Neural cell (in vitro differentiated cells): ENCODE data around the gene PPCDC. TPM values are rescaled to one million over a fixed set of nuclear protein-coding genes. Genes with fewer than 3 reads are reported as not detected.

Experiments used
- H2AFZ ChIP-seq: fragments of 200-600, 300-800 bp; sonication (generic), shearing (Covaris generic); 2 replicates; pipeline ENCODE4 v1.6.0; 2014; ENCODE audit warnings: low read depth, mild to moderate bottlenecking, antibody characterized with exemption, low read length, moderate library complexity
- H3F3A ChIP-seq: fragments of 200-600 bp; shearing (Covaris generic); 2 replicates; pipeline ENCODE4 v1.6.1; 2016; ENCODE audit warnings: mild to moderate bottlenecking, moderate library complexity, mixed read lengths, antibody characterized with exemption, low read length; ENCODE audit not compliant: insufficient read depth, poor library complexity, severe bottlenecking
- H3K27ac ChIP-seq: fragments of 200-600, 300-800 bp; sonication (generic), shearing (Covaris generic); 2 replicates; pipeline ENCODE4 v1.5.1; 2014; ENCODE audit warnings: mild to moderate bottlenecking, low read length, moderate library complexity
- H3K27me3 ChIP-seq: fragments of 300-800, 200-600 bp; sonication (generic), shearing (Covaris generic); 2 replicates; pipeline ENCODE4 v1.6.0; 2014; ENCODE audit warnings: mild to moderate bottlenecking, low read depth, low read length, moderate library complexity; ENCODE audit not compliant: insufficient read depth
- H3K36me3 ChIP-seq: fragments of 300-800, 200-600 bp; sonication (generic), shearing (Covaris generic); 2 replicates; pipeline ENCODE4 v1.5.1; 2014; ENCODE audit warnings: mild to moderate bottlenecking, antibody characterized with exemption, low read length, moderate library complexity; ENCODE audit not compliant: insufficient read depth
- H3K4me2 ChIP-seq: fragments of 300-800, 200-600 bp; sonication (generic), shearing (Covaris generic); 2 replicates; pipeline ENCODE4 v1.6.0; 2014; ENCODE audit warnings: mild to moderate bottlenecking, low read length
- H3K4me3 ChIP-seq: fragments of 300-800, 200-600 bp; sonication (generic), shearing (Covaris generic); 2 replicates; pipeline ENCODE4 v1.5.1; 2014; ENCODE audit warnings: mild to moderate bottlenecking, low read length, moderate library complexity
- H3K79me2 ChIP-seq: fragments of 200-600 bp; shearing (Covaris generic); replicated peaks from 2 replicates; pipeline ENCODE4 v1.6.0; 2014; ENCODE audit warnings: mild to moderate bottlenecking, low read length, moderate library complexity; ENCODE audit not compliant: insufficient read depth
- H3K9ac ChIP-seq: fragments of 300-800, 200-600 bp; sonication (generic), shearing (Covaris generic); 2 replicates; pipeline ENCODE4 v1.6.1; 2016; ENCODE audit warnings: mild to moderate bottlenecking, low read length, mixed read lengths
- H3K9me2 ChIP-seq: fragments of 200-600 bp; shearing (Covaris generic); 2 replicates; pipeline ENCODE4 v1.6.1; 2016; ENCODE audit warnings: mild to moderate bottlenecking, low read length, mixed read lengths; ENCODE audit not compliant: insufficient read depth
- H3K9me3 ChIP-seq: fragments of 200-600, 300-800 bp; sonication (generic), shearing (Covaris generic); 2 replicates; pipeline ENCODE4 v1.6.1; 2016; ENCODE audit warnings: mild to moderate bottlenecking, mixed run types, low read length, moderate library complexity, mixed read lengths
- H4K20me1 ChIP-seq: fragments of 200-600 bp; shearing (Covaris generic); 2 replicates; pipeline ENCODE4 v1.6.1; 2016; ENCODE audit warnings: mild to moderate bottlenecking, mixed run types; ENCODE audit not compliant: insufficient read depth
- CTCF ChIP-seq: fragments of 450-650 bp; IDR thresholded peaks from 2 replicates; pipeline ENCODE4 v1.5.1; 2014; ENCODE audit warnings: antibody characterized with exemption, mild to moderate bottlenecking, moderate library complexity; ENCODE audit not compliant: poor library complexity, severe bottlenecking
- EP300 ChIP-seq: fragments of 450-650 bp; conservative IDR thresholded peaks from 2 replicates; pipeline ENCODE4 v1.6.1; 2014; ENCODE audit warnings: antibody characterized with exemption, mild to moderate bottlenecking, moderate library complexity; ENCODE audit not compliant: poor library complexity, severe bottlenecking
- EZH2 ChIP-seq: fragments of 200-600, 300-800 bp; shearing (Covaris generic), sonication (generic); IDR thresholded peaks from 2 replicates; pipeline ENCODE4 v1.6.1; 2014; ENCODE audit warnings: antibody characterized with exemption, low read length, borderline replicate concordance, mild to moderate bottlenecking; ENCODE audit not compliant: insufficient read depth, poor library complexity, severe bottlenecking
- MXI1 ChIP-seq: fragments of 450-650 bp; conservative IDR thresholded peaks from 2 replicates; pipeline ENCODE4 v1.6.1; 2014; ENCODE audit warnings: antibody characterized with exemption, mild to moderate bottlenecking; ENCODE audit not compliant: poor library complexity, severe bottlenecking
- POLR2AphosphoS5 ChIP-seq: IDR thresholded peaks from 2 replicates; pipeline ENCODE4 v1.6.1; 2012
- RAD21 ChIP-seq: fragments of 450-650 bp; conservative IDR thresholded peaks from 2 replicates; pipeline ENCODE4 v1.6.1; 2014; ENCODE audit warnings: antibody characterized with exemption, mild to moderate bottlenecking, moderate library complexity
- REST ChIP-seq: IDR thresholded peaks from 2 replicates; pipeline ENCODE4 v1.6.1; 2012; ENCODE audit warnings: borderline replicate concordance
- SMC3 ChIP-seq: fragments of 450-650 bp; conservative IDR thresholded peaks from 2 replicates; pipeline ENCODE4 v1.6.1; 2014; ENCODE audit warnings: antibody characterized with exemption, mild to moderate bottlenecking, moderate library complexity; ENCODE audit not compliant: poor library complexity
- TAF1 ChIP-seq: IDR thresholded peaks from 2 replicates; pipeline ENCODE4 v1.6.1; 2012; ENCODE audit warnings: low read depth
- polyA plus RNA-seq: library from polyadenylated mRNA; depleted of rRNA; stranded (reverse); fragments of >200 nt; gene quantifications from 2 replicates; pipeline ENCODE4 v1.2.3, GENCODE V29; 2014

Gene PPCDC
- polyA plus RNA-seq, 1 donor from 2014 or later, result 13.6 TPM

- Histone ChIP-seq H4K20me1 (no peaks in the 10 kb centered on the region), H2AFZ (no peak overlapping the region), H3K4me3 (no peak overlapping the region), H3K36me3 (no peaks in the 10 kb centered on the region), H3K9me3 (no peaks in the 10 kb centered on the region), H3K27me3 (no peaks in the 10 kb centered on the region), H3K9ac (no peak overlapping the region), H3K27ac (no peak overlapping the region), H3F3A (no peaks in the 10 kb centered on the region), H3K4me2 (no peak overlapping the region), H3K9me2 (no peaks in the 10 kb centered on the region), H3K79me2 (no peaks in the 10 kb centered on the region)
- no peak for TF ChIP-seq RAD21
- TF ChIP-seq MXI1, result no peak
- no peak for TF ChIP-seq EP300
- TF ChIP-seq REST, result no peak
- TF ChIP-seq SMC3, result no peak
- no peak for TF ChIP-seq TAF1
- TF ChIP-seq POLR2AphosphoS5, result no peak
- no peak for TF ChIP-seq EZH2
- TF ChIP-seq CTCF, result no peak
Observed at GRCh38 chr15:75062706-75063105, 39.3 kb downstream of the PPCDC start.

GRCh38 chr15:75063338-75063737 is 39.9 kb downstream of the PPCDC start:
- Histone ChIP-seq H3K9me2 (no peaks in the 10 kb centered on the region), H3K4me3 (no peak overlapping the region), H4K20me1 (no peaks in the 10 kb centered on the region), H3F3A (no peaks in the 10 kb centered on the region), H3K27ac (no peak overlapping the region), H3K9me3 (no peaks in the 10 kb centered on the region), H3K36me3 (no peaks in the 10 kb centered on the region), H3K4me2 (no peak overlapping the region), H2AFZ (no peak overlapping the region), H3K79me2 (no peaks in the 10 kb centered on the region), H3K27me3 (no peaks in the 10 kb centered on the region), H3K9ac (no peak overlapping the region)
- TF ChIP-seq RAD21 (no peak), EP300 (no peak), EZH2 (no peak), POLR2AphosphoS5 (no peak), MXI1 (no peak), REST (no peak), TAF1 (no peak)
